B cell (primary cell): ENCODE data around the gene MAPKAP1. TPM values are rescaled to one million over a fixed set of nuclear protein-coding genes. Genes with fewer than 3 reads are reported as not detected.
A peak's percentile ranks its signal among the peaks of the same experiment; 100 is the strongest.

Experiments used
- ATAC-seq: fragments of 200-7000 bp; cut with Tn5 transposase; one replicate; pipeline ENCODE4 v1.10.0; 2021; ENCODE audit warnings: low read depth, mild to moderate bottlenecking, moderate number of reproducible peaks, moderate library complexity
- CTCF ChIA-PET: fragments of 350-600 bp; sonication (Branson Sonifier 250); formaldehyde crosslinking; loops from one replicate; lab custom pipeline; 2021; ENCODE audit warnings: antibody characterized with exemption, inconsistent platforms; lab: Charles Lee
- POLR2A ChIA-PET: fragments of 350-600 bp; sonication (Branson Sonifier 250); formaldehyde crosslinking; loops from one replicate; lab custom pipeline; 2021; ENCODE audit warnings: antibody characterized with exemption; lab: Charles Lee
- DNase-seq: peaks from one replicate; pipeline ENCODE4 v3.0.0; 2013
- H2AFZ ChIP-seq: 2 replicates; pipeline ENCODE4 v1.6.1; 2012; ENCODE audit warnings: mild to moderate bottlenecking, low read depth, low read length; ENCODE audit not compliant: insufficient read depth, poor library complexity, severe bottlenecking
- H3K27ac ChIP-seq, 2 donors: 1 replicate in 1 of 2; 2 replicates in 1 of 2; pipeline ENCODE4 v1.5.1; 2012 to 2013; ENCODE audit warnings: low read length in 2 of 2, mild to moderate bottlenecking in 2 of 2, moderate library complexity in 1 of 2
- H3K27me3 ChIP-seq, 4 experiments: fragments of 200-600 bp in 1 of 4; sonication (generic) in 1 of 4; replicated peaks in 1 of 4; 1 replicate in 2 of 4; 2 replicates in 2 of 4; pipeline versions ENCODE4 v1.6.1 to v1.7.0; 2013 to 2016; ENCODE audit warnings: low read length in 3 of 4, mild to moderate bottlenecking in 2 of 4, mixed read lengths in 1 of 4, moderate library complexity in 1 of 4; ENCODE audit not compliant: insufficient read depth in 4 of 4, control insufficient read depth in 3 of 4; ENCODE audit errors: control extremely low read depth in 1 of 4
- H3K36me3 ChIP-seq, 2 experiments: replicated peaks in 1 of 2; 1 replicate in 1 of 2; 2 replicates in 1 of 2; pipeline versions ENCODE4 v1.6.1 to v1.7.1; 2013; ENCODE audit warnings: low read length in 1 of 2; ENCODE audit not compliant: insufficient read depth in 2 of 2, control insufficient read depth in 1 of 2; ENCODE audit errors: control extremely low read depth in 1 of 2, extremely low read depth in 1 of 2
- H3K4me1 ChIP-seq, 2 donors: fragments of 200-600 bp in 1 of 2; sonication (generic) in 1 of 2; 1 replicate in 1 of 2; 2 replicates in 1 of 2; pipeline versions ENCODE4 v1.5.1 to v1.6.1; 2013 to 2017; ENCODE audit warnings: low read length in 2 of 2; ENCODE audit not compliant: control insufficient read depth in 2 of 2, insufficient read depth in 2 of 2
- H3K4me2 ChIP-seq: replicated peaks from 2 replicates; pipeline ENCODE3; 2012; ENCODE audit warnings: mild to moderate bottlenecking, low read depth, low read length; ENCODE audit not compliant: poor library complexity, severe bottlenecking
- H3K4me3 ChIP-seq, 5 experiments: fragments of 200-600 bp in 1 of 5; sonication (generic) in 1 of 5; 1 replicate in 3 of 5; 2 replicates in 2 of 5; pipeline versions ENCODE4 v1.5.1 to v1.7.0; 2011 to 2016; ENCODE audit warnings: low read length in 4 of 5, mild to moderate bottlenecking in 4 of 5, low read depth in 2 of 5, control low read depth in 1 of 5, moderate library complexity in 1 of 5; ENCODE audit not compliant: insufficient read depth in 1 of 5; ENCODE audit errors: control extremely low read depth in 1 of 5, extremely low read depth in 1 of 5
- H3K79me2 ChIP-seq: fragments of 200-600 bp; sonication (generic); one replicate; pipeline ENCODE4 v1.6.0; 2016; ENCODE audit warnings: low read length; ENCODE audit not compliant: control insufficient read depth, insufficient read depth
- H3K9ac ChIP-seq: fragments of 200-600 bp; sonication (generic); 2 replicates; pipeline ENCODE4 v1.6.1; 2017; ENCODE audit warnings: mild to moderate bottlenecking, low read length, moderate library complexity
- H3K9me3 ChIP-seq, 3 donors: one replicate each; pipeline versions ENCODE4 v1.6.1 to v1.7.1; 2013; ENCODE audit warnings: low read length in 2 of 3; ENCODE audit not compliant: control insufficient read depth in 2 of 3, insufficient read depth in 1 of 3; ENCODE audit errors: control extremely low read depth in 1 of 3
- H4K20me1 ChIP-seq: 2 replicates; pipeline ENCODE4 v1.6.0; 2012; ENCODE audit warnings: mild to moderate bottlenecking, low read length; ENCODE audit not compliant: insufficient read depth, control insufficient read depth, poor library complexity, severe bottlenecking
- H3K27ac Mint-ChIP-seq: one replicate; pipeline ENCODE4 v1.8.0; 2021; ENCODE audit warnings: mixed read lengths
- H3K27me3 Mint-ChIP-seq: one replicate; pipeline ENCODE4 v1.8.0; 2021; ENCODE audit warnings: mixed read lengths
- H3K4me1 Mint-ChIP-seq: one replicate; pipeline ENCODE4 v1.8.0; 2021; ENCODE audit warnings: mixed read lengths
- H3K4me3 Mint-ChIP-seq: one replicate; pipeline ENCODE4 v1.8.0; 2021; ENCODE audit warnings: mixed read lengths
- H3K9me3 Mint-ChIP-seq: one replicate; pipeline ENCODE4 v1.8.0; 2022; ENCODE audit warnings: mixed read lengths; ENCODE audit not compliant: insufficient read depth
- CTCF ChIP-seq: fragments of 200-600 bp; IDR thresholded peaks from one replicate; pipeline ENCODE4 v1.8.0; 2022; ENCODE audit warnings: antibody characterized with exemption, mild to moderate bottlenecking
- EZH2 ChIP-seq: IDR thresholded peaks from 2 replicates; pipeline ENCODE4 v1.6.1; 2012; ENCODE audit warnings: borderline replicate concordance, low read depth, mild to moderate bottlenecking, moderate library complexity, low read length; ENCODE audit not compliant: insufficient read depth, poor library complexity, severe bottlenecking
- WGBS: methylation state at CpG from one replicate; pipeline ENCODE4 v1.1.5; 2013; ENCODE audit warnings: missing lambda C conversion rate; ENCODE audit not compliant: insufficient coverage; 5-methylcytosine and 5-hydroxymethylcytosine counted together
- intact Hi-C: fragments of 100-400 bp; cut with micrococcal nuclease; formaldehyde crosslinking; loops from one replicate; pipeline ENCODE4 v1.10.0; 2022
- polyA plus RNA-seq: library from polyadenylated mRNA; depleted of rRNA; stranded (reverse); fragments of >200 nt; gene quantifications from 2 replicates; pipeline ENCODE4 v1.2.3, GENCODE V29; 2012
- total RNA-seq, 2 donors: library from RNA; stranded (reverse); fragments of 120-200 nt in 1 of 2; gene quantifications; 1 replicate in 1 of 2; 2 replicates in 1 of 2; pipeline versions ENCODE4 v1.2.3 to v1.2.4, GENCODE V29; 2013 to 2022

Gene MAPKAP1
- total and polyA plus RNA-seq, 2 donors (not counting 1 experiment from before 2014, with no cell fraction given), result 51.6 to 62.4 TPM

- POLR2A ChIA-PET, result interaction anchor here (0.6 kb wide), 1 partner anchor 616 kb away, joined by 3 read pairs; no protein-coding TSS in a partner anchor
- Histone ChIP-seq H3K27ac (peak overlapping the region in 1 of 2 donors; percentile 15), H3K79me2 (no peaks in the 10 kb centered on the region), H3K9me3 (peaks cover 0 to 15% (median 0%) of the 10 kb centered on the region in 3 donors), H3K9ac (peak overlapping the region; percentile 76), H3K4me3 (peak overlapping the region; percentile 5 to 68 (median 51)), H3K4me2 (peak overlapping the region; percentile 99), H2AFZ (peak overlapping the region; percentile 89), H4K20me1 (no peaks in the 10 kb centered on the region), H3K27me3 (peaks cover 0 to 33% (median 9%) of the 10 kb centered on the region in 4 experiments), H3K36me3 (no peaks in the 10 kb centered on the region), H3K4me1 (peaks cover 10 to 19% of the 10 kb centered on the region in 2 donors)
- intact Hi-C loops, result loop anchor here (1.0 to 2.0 kb wide), 6 partner anchors 38 to 1083 kb away; no protein-coding TSS in a partner anchor
- CTCF ChIA-PET, result interaction anchor here (0.6 to 3.3 kb wide), 59 partner anchors 9 to 1091 kb away, joined by 3 to 40 read pairs (median 4); partner anchors contain the start of genes MVB12B and PBX3
- peak; percentile 93 for TF ChIP-seq CTCF
- TF ChIP-seq EZH2, result peak; percentile 47
- Mint-ChIP-seq H3K4me3 (peak overlapping the region; percentile 80), H3K9me3 (no peaks in the 10 kb centered on the region), H3K4me1 (peaks cover 16% of the 10 kb centered on the region), H3K27me3 (peaks cover 23% of the 10 kb centered on the region), H3K27ac (no peak overlapping the region)
- 4% methylated on average over 100 of the region's 104 CpGs for WGBS
- DNase-seq (peak; percentile 87), ATAC-seq (peak; percentile 81)
These were observed 298.8 kb downstream of the MAPKAP1 start for GRCh38 chr9:125407974-125408900.
